ENCODE data around the gene RC3H2. TPM values are rescaled to one million over a fixed set of nuclear protein-coding genes. Genes with fewer than 3 reads are reported as not detected.

Gene RC3H2
- total RNA-seq, 1 donor from 2014 or later = 54.1 TPM

DNA sequence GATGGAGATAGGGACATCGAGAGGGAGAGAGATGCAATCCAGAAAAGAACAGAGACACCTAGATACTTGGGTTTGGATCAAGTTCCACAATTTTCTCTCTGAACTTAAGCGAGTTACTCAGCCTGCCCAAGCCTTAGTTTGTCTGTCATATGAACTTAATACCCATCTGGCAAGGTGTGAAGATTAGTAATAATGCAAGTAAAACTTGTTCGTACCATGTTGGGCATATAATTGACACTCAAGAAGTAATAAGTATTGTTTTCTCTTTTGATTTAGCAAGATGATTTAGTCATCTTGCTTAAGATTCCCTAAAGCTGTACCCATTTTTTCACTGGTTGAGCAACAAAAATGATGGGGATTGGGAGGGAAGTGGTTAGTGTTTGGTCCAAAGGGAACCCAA, 43.2 kb upstream of the RC3H2 start:
- no peak for DNase-seq (ENCODE audit: low read depth, low spot score)
- H3K27ac Mint-ChIP-seq (ENCODE audit: unreplicated experiment) = no peak overlapping the region
- no peaks in the 10 kb centered on the region for H3K27me3 Mint-ChIP-seq (ENCODE audit: low read depth)
- no peaks in the 10 kb centered on the region for H3K9me3 Mint-ChIP-seq
- peaks cover 4% of the 10 kb centered on the region for H3K36me3 Mint-ChIP-seq (ENCODE audit: low read depth)
- peaks cover 41% of the 10 kb centered on the region for H3K4me1 Mint-ChIP-seq
- no peak overlapping the region for H3K4me3 Mint-ChIP-seq
- TF ChIP-seq, protein P1, sequence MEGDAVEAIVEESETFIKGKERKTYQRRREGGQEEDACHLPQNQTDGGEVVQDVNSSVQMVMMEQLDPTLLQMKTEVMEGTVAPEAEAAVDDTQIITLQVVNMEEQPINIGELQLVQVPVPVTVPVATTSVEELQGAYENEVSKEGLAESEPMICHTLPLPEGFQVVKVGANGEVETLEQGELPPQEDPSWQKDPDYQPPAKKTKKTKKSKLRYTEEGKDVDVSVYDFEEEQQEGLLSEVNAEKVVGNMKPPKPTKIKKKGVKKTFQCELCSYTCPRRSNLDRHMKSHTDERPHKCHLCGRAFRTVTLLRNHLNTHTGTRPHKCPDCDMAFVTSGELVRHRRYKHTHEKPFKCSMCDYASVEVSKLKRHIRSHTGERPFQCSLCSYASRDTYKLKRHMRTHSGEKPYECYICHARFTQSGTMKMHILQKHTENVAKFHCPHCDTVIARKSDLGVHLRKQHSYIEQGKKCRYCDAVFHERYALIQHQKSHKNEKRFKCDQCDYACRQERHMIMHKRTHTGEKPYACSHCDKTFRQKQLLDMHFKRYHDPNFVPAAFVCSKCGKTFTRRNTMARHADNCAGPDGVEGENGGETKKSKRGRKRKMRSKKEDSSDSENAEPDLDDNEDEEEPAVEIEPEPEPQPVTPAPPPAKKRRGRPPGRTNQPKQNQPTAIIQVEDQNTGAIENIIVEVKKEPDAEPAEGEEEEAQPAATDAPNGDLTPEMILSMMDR (conservative IDR thresholded peaks at IDR 0.05) = no peak

DNA sequence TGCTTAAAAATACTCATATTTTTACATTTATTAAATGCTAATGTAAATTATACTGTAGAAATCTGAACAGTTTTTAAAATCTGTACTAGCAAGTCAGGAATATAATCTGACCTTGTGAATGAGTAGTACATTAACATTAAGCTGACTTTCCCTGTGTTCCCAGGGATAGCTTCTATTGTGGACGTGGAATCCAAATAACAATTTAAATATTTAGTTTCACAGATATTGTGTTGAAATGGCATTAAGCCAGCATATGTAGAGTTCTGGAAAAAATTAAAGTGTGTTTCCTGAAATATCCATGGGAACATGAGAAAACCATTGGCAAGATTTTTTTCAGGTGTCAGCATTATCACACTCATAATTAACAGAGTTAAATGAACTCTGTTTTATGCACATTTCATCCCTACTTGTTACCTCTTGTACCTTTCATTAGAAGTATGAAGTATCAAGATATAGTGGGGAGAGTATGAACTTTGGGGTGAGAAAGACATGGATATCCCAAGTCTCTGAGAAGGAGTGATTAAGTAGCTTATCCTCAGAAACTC, 41.4 kb upstream of the RC3H2 start:
- H3K36me3 Mint-ChIP-seq (ENCODE audit: low read depth) = peaks cover 4% of the 10 kb centered on the region
- no peak overlapping the region for H3K4me3 Mint-ChIP-seq
- H3K27me3 Mint-ChIP-seq (ENCODE audit: low read depth) = no peaks in the 10 kb centered on the region
- H3K4me1 Mint-ChIP-seq = peaks cover 50% of the 10 kb centered on the region
- H3K27ac Mint-ChIP-seq (ENCODE audit: unreplicated experiment) = no peak overlapping the region
- no peaks in the 10 kb centered on the region for H3K9me3 Mint-ChIP-seq
- DNase-seq (ENCODE audit: low read depth, low spot score) = no peak
- TF ChIP-seq, protein P1 (conservative IDR thresholded peaks at IDR 0.05) = no peak

DNA sequence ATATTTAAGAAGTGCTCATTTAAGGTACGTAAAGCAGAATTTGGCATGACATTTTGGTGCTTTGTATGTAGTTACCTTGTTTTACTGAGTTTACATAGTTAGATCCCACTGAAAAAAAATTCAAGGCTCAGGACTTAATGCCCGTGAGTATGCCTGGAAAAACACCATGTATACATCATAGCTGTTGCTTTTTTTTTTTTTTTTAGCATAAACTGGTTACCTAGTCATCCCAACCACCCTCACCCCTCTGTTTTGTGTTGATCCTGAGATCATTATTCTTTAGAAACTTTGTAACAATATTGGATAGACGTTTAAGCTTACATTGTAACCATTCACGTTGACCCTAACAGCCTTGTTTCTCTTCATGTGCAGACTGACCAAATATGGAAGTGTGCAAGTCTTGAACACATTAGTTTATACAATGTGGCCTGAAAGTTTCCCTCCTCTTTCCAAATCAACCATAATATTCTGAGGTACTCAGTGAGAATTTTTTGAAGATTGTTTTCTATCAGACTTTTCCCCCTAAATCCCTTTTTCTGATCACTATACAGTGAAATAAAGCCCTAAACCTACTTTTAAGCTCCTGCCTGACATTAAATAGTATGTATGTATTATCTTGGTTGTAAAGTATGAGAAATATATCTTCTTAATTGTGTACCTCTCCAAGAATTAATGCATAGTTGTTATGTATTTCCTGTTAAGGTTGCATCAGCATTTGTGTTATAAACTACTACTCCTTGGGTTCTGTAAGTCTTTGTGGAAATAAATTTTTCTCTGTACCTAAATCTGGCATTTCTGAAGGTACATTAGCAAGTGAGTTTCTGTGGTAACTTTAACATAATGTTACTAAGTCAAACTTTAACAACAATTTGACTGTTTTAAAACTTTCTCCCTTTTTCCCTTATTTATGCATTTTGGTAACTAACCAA, 40.1 kb upstream of the RC3H2 start:
- Mint-ChIP-seq H3K36me3 (ENCODE audit: low read depth) (peaks cover 4% of the 10 kb centered on the region), H3K4me3 (peak overlapping the region; percentile 75), H3K9me3 (no peaks in the 10 kb centered on the region), H3K27ac (ENCODE audit: unreplicated experiment) (no peak overlapping the region), H3K4me1 (peaks cover 59% of the 10 kb centered on the region), H3K27me3 (ENCODE audit: low read depth) (no peaks in the 10 kb centered on the region)
- DNase-seq (ENCODE audit: low read depth, low spot score) = no peak
- TF ChIP-seq, protein P1 (conservative IDR thresholded peaks at IDR 0.05) = no peak

DNA sequence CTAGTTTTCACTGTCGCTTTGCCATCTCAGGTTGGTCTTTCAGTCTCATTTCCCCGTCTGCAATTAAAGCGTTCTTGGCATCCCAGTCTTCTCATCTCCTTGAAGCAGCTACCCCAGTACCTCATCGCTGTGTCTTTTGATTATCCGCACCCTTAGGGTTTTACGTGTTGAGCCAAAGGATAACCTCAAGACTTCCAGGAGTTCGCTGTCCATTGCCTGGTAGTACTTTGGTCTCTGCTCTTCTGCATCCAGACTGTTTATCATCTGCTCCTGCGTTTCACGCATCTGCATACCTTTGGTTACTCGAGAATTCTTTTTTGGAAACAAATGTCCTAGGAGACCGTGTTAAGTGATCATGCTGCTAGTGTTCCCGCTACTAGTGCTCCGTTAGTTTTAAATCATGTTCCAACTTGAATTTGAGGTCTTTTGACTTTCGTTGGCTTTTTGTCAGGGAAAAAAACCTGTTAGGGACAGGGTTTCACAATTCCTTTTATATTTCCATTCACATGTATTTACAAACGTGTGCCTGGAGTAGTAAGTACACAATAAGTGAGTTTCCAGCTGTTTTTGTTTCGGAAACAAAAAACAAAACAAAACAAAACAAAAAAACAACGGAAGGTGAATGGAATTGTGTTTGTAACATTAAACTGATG, 36.5 kb upstream of the RC3H2 start:
- Mint-ChIP-seq H3K27ac (ENCODE audit: unreplicated experiment) (peak overlapping the region; percentile 91), H3K9me3 (no peaks in the 10 kb centered on the region), H3K4me1 (peaks cover 34% of the 10 kb centered on the region), H3K4me3 (peak overlapping the region; percentile 95), H3K27me3 (ENCODE audit: low read depth) (no peaks in the 10 kb centered on the region), H3K36me3 (ENCODE audit: low read depth) (peaks cover 7% of the 10 kb centered on the region)
- DNase-seq (ENCODE audit: low read depth, low spot score) = no peak
- TF ChIP-seq, protein P1 (conservative IDR thresholded peaks at IDR 0.05) = no peak

DNA sequence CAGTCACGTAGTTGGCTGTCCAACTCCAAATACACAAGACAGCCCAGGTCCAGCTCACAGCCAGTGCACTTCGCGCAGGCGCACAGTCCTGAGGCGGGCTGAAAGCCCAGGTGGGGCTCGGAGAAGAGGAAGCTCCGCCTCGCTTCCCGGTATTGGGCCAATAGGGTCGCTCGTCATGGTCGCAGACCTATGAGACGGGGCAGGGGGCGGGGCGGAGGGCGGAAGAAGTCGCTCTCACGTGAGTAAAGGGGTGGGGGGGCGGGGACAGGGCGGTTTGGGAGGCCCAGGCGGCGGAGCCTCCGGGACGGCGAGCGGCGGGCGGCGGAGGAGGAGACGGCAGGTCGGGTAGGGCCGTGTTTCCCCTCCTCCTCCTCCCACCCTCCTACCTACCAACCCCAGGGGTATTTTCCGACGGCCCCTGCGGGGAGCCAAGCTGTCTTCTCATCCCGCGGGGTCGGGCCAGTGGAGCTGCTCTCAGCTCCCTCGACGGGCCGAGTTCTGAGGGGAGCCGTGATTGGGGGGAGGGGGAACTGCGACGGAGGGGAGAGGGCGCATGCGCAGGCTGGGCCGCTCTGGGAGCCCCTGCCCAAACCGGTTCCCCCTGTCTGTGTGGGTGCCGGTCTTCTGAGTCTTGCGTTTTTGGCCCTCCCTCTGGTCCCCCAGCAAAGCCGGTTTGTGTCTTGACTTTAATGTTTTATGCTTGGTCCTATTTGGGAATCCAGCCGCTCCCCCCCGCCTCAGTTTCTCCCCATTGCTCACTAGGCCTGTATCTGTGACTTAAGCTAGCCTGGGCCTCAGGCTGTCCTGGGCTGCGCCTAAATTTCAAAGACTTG, 35.8 kb upstream of the RC3H2 start, which contains the start of gene RABGAP1:
RABGAP1 (plus strand) TSS at position 272 of the 833 bp plus-strand sequence. CDS start 16,040 bp downstream, outside the sequence.
- Mint-ChIP-seq H3K27ac (ENCODE audit: unreplicated experiment) (peak within 1 kb of the TSS; percentile 91), H3K4me3 (peak within 1 kb of the TSS; percentile 95), H3K27me3 (ENCODE audit: low read depth) (no peaks in the 10 kb centered on the region), H3K9me3 (no peaks in the 10 kb centered on the region), H3K4me1 (peaks cover 32% of the 10 kb centered on the region), H3K36me3 (ENCODE audit: low read depth) (peaks cover 7% of the 10 kb centered on the region)
- DNase-seq (ENCODE audit: low read depth, low spot score) = peak; percentile 91
- TF ChIP-seq, protein P1 (conservative IDR thresholded peaks at IDR 0.05) = no peak
